Measurements from ENCODE around the gene EFL1. TPM values are rescaled to one million over a fixed set of nuclear protein-coding genes. Genes with fewer than 3 reads are reported as not detected.

Gene EFL1
- total and polyA plus RNA-seq, 8 donors: 2.3 to 9.7 (median 7.3) TPM

GRCh38 chr15:82132096-82132495, 130.4 kb downstream of the EFL1 start:
- peaks cover 0 to 12% (median 0%) of the 10 kb centered on the region in 3 donors for H3K36me3 ChIP-seq
- TF ChIP-seq CTCF (IDR thresholded peaks at IDR 0.05): no peak
- no peak for FAIRE-seq
- H3K4me3 ChIP-seq: no peak overlapping the region
- peak in 2 of 4 donors; percentile 11 to 36 for ATAC-seq
- no peak for DNase-seq
- no peak overlapping the region for H3K27ac ChIP-seq
- no peaks in the 10 kb centered on the region for H3K27me3 ChIP-seq
- intact Hi-C loops (cut with DNase I): no loop called here
- WGBS, 2 donors: 86% methylated on average over 6 of the region's 6 CpGs
- no peaks in the 10 kb centered on the region for H3K9me3 ChIP-seq
- H3K4me1 ChIP-seq: no peaks in the 10 kb centered on the region

- 94% methylated on average over 4 of the region's 4 CpGs for WGBS, 2 donors
- no peak for ATAC-seq
- H3K9me3 ChIP-seq: no peaks in the 10 kb centered on the region
- H3K27me3 ChIP-seq: no peaks in the 10 kb centered on the region
- DNase-seq: no peak
- H3K27ac ChIP-seq: no peak overlapping the region
- FAIRE-seq: no peak
- intact Hi-C loops (cut with DNase I): no loop called here
- no peak for TF ChIP-seq CTCF (IDR thresholded peaks at IDR 0.05)
- H3K4me3 ChIP-seq: no peak overlapping the region
- H3K36me3 ChIP-seq: peaks cover 0 to 7% (median 0%) of the 10 kb centered on the region in 3 donors
- H3K4me1 ChIP-seq: no peaks in the 10 kb centered on the region
Measured at GRCh38 chr15:82130248-82130647, 132.3 kb downstream of the EFL1 start.

- intact Hi-C loops (cut with DNase I): no loop called here
- H3K4me1 ChIP-seq: no peaks in the 10 kb centered on the region
- DNase-seq: no peak
- H3K36me3 ChIP-seq: peaks cover 0 to 7% (median 0%) of the 10 kb centered on the region in 3 donors
- peak in 2 of 4 donors; percentile 43 to 53 for ATAC-seq
- H3K27ac ChIP-seq: no peak overlapping the region
- H3K27me3 ChIP-seq: no peaks in the 10 kb centered on the region
- no peak for FAIRE-seq
- H3K4me3 ChIP-seq: no peak overlapping the region
- WGBS, 2 donors: 82 to 83% methylated on average over 5 of the region's 5 CpGs
- H3K9me3 ChIP-seq: no peaks in the 10 kb centered on the region
- TF ChIP-seq CTCF (IDR thresholded peaks at IDR 0.05): no peak
Measured at GRCh38 chr15:82129761-82130160, 132.8 kb downstream of the EFL1 start.

GRCh38 chr15:82129149-82129692, 133.3 kb downstream of the EFL1 start:
- Histone ChIP-seq H3K4me1 (no peaks in the 10 kb centered on the region), H3K36me3 (peaks cover 0 to 7% (median 0%) of the 10 kb centered on the region in 3 donors), H3K9me3 (no peaks in the 10 kb centered on the region), H3K27me3 (no peaks in the 10 kb centered on the region), H3K4me3 (no peak overlapping the region), H3K27ac (no peak overlapping the region)
- no peak for FAIRE-seq
- intact Hi-C loops (cut with DNase I): no loop called here
- 65 to 67% methylated on average over 1 of the region's 1 CpG for WGBS, 2 donors
- ATAC-seq: no peak
- DNase-seq: no peak
- TF ChIP-seq CTCF (IDR thresholded peaks at IDR 0.05): no peak

- H3K36me3 ChIP-seq: peaks cover 0 to 7% (median 0%) of the 10 kb centered on the region in 3 donors
- 78% methylated on average over 5 of the region's 5 CpGs for WGBS, 2 donors
- TF ChIP-seq CTCF (IDR thresholded peaks at IDR 0.05): no peak
- no peak for ATAC-seq
- no peaks in the 10 kb centered on the region for H3K27me3 ChIP-seq
- FAIRE-seq: no peak
- no peak overlapping the region for H3K27ac ChIP-seq
- H3K9me3 ChIP-seq: no peaks in the 10 kb centered on the region
- no peaks in the 10 kb centered on the region for H3K4me1 ChIP-seq
- no peak overlapping the region for H3K4me3 ChIP-seq
- DNase-seq: no peak
- intact Hi-C loops (cut with DNase I): no loop called here
Measured at GRCh38 chr15:82128401-82129148, 134.0 kb downstream of the EFL1 start.
